G401.6 (cell line): Measurements from ENCODE around the gene TIGD1.
"Not testable (repeated sequence)": the region's sequence is repeated elsewhere in the genome, so short reads cannot be mapped to it uniquely, and the experiment has no call there.

Experiments used
- FAIRE-seq: peaks from 2 replicates; lab custom pipeline; 2012; peaks lifted over from hg19 to GRCh38; lab: Jason Lieb, UNC

Gene TIGD1

DNA sequence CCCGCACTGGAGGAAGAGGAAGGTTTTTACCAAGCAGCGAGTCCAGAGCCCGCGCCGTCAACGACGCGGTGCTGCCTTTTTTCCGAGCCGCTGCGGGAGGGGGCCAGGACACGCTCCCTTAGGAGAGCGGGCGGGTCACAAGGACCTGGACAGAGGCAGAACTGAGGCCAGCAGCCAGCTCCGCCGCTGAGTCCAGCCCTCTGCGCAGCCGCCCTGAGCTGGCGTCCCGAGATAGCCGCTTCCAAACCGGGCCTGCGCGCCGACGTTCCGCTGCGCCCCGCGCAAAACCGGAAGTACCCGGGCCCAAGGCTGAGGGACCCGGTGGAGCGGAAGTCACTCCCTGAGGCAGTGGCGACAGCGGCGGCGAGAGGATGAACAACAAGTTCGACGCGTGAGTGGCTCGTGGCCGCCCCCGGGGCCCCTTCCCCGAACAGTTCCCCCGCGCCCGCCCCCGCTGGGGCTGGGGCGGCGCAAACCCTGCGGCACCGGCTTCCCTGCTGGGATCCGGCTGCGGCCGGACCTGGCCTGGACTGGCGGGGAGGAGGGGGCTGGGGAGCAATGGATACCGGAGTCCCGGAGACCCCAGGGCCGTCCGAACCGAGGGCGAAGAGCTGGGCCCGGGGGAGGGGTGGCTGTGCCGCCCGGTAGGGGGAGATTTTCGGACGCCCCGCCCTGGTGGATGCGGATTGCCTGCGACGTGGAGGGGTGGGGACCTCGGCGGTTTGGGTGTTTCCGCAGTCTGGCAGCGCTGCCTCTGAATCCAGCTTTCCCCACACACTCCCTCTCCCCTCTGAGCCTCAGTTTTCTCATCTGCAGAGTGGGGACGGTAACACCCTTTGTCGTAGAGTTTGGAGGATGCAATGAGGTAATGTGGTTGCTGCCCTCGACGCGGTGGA is at the start of gene TIGD1, which contains the start of gene EIF4E2:
TSS of gene TIGD1 (minus strand) at position 204 of the 896 bp plus-strand sequence. CDS start 675 bp downstream, outside the sequence.
TSS of gene EIF4E2 (plus strand) at position 336 of the 896 bp plus-strand sequence. CDS start at position 372, 36 bp downstream.
- FAIRE-seq, result no peak

DNA sequence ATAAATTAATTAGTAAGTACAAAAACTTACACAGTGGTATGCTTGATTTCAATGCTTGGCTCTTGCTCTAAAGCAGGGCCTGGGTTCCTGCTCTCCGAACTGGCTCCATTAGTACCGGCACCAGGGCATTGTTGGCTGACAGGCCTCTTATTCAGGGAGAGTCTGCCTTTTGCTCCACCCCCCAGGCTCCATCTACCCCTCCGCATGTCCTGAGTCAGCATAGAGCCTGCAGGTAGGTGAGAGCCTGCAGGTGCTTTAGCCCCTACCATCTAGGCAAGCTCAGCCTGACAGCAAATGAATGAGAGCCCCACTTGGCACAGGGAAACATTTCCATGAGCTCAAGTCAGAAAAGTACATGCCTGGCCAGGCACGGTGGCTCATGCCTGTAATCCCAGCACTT is 47.9 kb upstream of the TIGD1 start:
- no peak for FAIRE-seq

DNA sequence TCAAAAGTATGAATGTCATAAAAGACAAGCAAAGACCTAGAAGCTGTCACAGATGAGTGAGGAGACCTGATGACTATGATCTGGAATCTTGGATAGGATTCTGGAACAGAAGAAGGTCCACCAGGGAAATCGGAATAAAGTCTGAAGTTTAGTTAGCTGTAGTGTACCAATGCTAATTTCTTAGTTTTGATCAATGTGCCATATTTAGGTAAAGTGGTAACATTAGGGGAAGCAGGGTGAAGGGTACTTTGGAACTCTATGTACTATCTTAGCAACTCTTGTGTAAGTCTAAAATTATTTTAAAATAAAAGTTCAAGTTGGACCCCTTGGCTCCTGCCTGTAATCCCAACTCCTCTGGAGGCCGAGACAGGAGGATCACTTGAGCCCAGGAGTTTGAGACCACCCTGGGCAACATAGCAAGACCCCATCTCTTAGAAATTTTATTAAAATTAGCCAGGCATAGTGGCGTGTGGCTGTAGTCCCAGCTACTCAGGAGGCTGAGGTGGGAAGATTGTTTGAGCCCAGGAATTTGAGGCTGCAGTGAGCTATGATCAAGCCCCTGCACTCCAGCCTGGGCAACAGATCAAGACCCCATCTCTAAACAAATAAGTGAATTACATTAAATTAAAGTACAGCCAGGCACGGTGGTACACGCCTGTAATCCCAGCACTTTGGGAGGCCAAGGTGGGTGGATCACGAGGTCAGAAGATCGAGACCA is 47.2 kb upstream of the TIGD1 start:
- no peak for FAIRE-seq

DNA sequence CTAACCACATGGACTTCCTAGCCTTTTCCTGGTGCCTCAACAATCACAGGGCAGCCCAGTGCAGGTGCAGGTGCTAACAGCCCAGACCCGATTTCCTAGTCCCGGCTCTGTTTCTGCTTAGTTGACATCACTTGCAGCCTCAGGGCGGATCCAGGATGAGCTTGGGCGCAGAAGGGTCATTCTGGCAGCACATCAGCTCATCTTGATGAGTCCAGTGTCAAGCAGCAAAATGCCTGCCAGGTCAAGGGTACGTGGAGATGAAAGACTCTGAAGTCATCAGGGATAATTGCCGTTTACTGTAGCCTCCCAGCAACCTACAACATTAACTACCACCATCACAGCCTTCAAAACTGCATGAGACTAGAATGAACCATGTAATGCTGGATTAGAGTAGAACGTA is 43.6 kb upstream of the TIGD1 start:
- FAIRE-seq, result no peak

DNA sequence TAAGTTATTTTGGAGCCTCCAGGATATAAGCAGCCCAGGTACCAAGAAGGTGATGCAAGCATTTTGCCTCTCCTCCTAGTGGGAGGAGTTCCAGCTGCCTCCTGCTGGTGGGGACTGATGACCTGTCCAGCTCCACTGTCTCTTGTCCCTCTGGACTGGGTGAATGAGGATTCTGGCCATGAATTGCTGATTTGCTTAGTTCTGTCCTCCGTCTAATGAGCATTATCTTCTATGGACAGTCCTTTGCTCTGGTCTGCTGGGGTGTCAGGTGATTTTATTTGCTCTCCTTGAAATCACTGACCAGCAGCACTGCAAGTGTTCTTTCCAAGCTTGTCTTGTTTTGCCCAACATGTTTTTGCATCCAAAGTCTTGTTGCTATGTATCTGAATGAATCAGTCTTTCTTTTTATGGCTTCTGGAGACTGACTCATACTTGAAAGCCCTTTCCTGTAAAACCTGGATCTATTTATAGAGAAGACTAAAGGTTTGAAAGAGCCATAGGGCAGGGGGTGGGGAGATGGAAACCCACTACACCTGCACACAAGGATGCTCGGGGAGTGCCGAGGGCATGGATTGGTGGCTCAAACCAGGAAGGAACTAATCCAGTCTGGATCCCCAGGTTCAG is 42.5 kb upstream of the TIGD1 start:
- no peak for FAIRE-seq

DNA sequence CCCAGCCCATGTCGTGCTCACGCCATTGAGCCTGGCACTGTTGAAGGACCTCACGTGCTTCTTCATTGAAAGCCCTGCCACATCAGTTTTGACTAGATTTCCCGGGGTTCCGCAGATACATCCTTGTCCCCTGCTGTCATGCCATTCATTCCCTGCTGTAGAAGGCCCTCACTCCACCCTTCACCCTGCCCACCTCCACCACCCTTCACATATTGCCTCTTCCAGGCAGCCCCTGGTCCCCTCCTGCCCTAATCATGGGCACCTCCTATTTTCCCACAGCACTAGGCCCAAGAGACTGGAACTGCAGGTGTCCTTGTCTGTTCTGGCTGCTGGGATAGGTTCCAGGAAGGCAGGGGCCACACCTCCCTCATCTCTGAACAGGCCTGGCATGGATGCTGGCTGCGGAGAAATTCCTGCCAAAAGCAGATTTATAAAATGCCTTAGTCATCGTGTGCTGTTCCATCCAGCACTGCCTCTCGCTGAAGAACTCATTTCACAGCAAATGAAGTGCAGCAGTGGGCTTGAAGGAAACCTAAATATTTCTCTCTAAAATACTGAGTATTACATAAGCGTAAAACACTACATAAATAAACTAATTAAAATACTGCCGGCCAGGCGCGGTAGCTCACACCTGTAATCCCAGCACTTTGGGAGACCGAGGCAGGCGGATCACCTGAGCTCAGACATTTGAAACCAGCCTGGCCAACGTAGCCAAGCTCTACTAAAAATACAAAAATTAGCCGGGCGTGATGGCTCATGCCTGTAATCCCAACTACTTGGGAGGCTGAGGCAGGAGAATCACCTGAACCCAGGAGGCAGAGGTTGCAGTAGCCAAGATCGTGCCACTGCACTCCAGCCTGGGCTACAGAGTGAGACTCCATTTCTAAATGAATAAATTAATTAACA is 38.6 kb upstream of the TIGD1 start:
- no peak for FAIRE-seq

DNA sequence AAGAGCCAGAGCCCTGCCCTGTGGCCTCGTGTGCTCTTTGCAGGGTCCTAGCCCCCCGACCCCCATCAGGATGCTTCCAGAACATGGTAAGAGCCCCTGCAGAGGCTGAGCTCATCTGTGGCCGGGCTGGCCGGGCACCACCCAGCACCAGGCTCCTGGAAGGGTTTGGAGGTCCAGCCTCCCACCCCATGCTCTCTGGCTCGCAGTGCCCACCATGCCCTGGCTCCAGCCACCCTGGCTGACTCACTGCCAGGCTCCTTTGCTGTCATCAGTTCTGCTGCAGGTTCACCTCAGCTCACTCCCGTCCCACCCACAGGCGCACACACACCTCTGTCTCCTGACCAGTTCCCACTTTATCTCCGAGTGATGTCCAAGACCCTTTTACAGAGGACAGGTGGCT is 37.7 kb upstream of the TIGD1 start:
- FAIRE-seq, result no peak

DNA sequence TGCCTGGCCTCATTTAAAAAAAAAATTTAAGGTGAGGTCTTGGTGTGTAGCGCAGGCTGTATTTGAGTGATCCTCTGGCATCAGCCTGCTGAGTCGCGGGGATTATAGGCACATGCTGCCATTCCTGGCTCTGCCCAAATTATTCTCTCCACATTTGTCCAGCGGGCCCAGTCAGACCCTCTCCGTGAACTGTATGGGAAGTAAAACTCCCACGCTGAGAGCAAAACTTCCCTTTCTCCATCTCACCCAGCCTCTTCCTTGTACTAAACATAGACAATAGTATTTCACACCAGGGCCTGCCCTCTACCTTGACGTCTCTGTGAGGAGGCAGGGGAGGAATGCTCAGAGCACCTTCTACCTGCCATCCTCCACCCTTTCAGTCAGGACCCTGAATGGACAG is 37.2 kb upstream of the TIGD1 start:
- no peak for FAIRE-seq

DNA sequence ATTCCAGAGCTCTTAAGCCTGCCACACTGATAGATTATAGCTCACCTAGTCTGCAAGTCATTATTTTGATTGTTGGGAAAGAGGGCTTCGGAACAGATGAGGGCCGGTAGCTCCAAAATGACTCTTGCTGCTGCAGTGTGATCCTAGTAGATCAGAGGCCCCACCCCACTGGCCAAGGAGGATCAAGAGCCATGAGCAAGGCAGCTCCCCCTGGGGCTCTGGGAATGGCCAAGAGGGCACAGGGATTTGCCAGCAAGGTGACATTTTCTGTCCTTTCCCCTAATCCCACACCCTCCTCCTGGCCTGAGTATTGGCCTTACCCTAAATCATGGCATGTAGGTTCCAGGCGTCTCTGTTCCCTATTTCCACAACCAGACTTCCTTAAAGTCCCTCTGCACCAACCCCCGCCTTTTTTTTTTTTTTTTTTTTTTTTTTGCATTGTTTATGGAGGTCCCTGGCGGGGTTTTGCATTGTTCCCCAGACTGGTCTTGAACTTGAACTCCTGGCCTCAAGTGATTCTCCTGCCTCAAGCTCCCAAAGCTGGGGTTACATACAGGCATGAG is 36.7 kb upstream of the TIGD1 start:
- no peak for FAIRE-seq

DNA sequence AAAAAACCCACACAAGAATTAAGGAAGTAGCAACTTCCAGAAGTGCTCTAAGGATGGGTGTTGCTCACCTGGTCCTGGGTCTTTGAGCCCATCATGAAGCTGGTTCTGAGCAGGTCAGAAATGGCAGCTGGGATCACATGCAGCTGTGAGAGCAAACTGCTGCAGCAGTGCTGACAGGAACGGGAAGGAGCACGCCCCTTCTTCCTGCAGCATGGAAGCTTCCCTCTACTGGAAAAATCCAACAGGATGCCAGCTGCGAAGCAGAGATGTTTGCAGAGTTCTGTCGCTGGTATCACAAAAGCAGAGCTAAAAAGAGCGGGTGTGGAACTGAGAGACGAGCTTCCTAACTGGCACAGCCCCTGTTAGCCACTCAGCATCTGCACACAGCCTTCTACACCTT is 33.9 kb upstream of the TIGD1 start:
- FAIRE-seq, result no peak

DNA sequence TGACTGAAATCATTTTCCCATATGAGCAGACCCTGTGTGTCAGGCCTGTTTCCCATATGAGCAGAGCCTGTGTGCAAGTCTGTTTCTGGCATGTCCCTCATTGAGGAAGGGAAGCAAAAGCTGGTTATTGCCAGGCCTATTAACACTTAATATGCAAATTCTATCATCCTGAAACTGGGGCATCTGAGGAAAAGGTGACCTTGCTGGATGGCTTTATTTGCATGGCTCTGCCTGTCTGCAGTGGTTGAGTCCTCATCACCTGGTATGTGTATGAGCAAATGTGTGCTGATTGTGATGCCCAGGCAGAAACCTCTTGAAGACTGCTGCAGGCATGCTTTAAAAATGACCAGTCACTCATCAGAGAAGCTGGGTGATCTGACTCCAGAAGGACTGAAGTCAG is 31.4 kb upstream of the TIGD1 start:
- no peak for FAIRE-seq

DNA sequence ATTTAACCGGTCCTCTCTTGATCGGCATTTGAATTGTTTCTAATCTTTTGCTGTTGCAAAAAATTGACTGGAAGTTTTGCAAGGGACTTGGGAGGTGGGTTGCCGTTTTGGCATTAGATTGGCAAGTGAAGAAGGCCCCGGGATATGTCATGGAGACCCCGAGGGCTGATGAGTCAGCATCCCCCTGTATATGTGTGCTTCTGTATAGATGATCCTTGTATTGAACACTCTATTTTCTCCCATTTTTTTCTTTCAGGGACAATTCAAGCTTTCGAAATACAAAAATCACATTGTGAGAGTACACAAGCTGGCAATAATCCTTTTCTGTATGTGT is 30.3 kb upstream of the TIGD1 start:
- no peak for FAIRE-seq

DNA sequence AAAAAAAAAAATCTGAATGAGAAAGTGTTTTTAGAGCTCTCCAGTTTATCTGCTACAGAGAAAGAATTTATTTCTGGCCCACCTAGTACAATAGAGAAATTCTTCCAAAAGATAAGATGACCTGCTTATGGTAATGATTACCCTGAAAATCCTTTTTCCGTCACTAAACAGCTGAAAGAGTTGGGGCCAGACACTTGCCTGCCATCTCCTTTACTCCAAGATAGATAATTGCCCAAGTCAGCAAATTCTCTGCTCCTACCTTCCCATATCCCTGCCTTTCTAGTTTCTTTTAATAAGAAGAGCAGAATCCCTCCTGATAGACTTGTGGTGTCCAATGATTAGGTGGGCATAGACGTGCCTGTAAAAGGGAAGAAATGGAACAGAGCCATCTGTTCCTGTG is 28.3 kb upstream of the TIGD1 start:
- no peak for FAIRE-seq

DNA sequence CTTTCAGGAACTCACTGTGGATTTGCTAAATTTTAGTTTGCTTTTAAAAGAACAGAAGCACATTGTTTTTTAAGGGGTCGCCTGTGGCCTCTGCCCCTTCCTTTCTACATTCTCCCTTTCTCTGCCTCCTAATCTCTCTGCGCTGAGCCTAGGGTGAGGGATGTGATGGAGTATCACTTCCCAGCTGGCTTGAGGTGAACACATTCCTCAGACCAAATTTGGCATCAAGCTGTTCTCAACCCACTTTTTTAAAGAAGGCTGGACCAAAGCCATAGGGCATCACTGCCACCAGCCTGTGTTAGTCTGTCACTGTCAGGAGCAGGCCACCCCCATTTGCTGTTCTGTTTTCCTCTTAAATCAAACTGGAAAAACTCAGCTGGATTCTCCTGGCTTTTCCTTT is 27.5 kb upstream of the TIGD1 start:
- no peak for FAIRE-seq

DNA sequence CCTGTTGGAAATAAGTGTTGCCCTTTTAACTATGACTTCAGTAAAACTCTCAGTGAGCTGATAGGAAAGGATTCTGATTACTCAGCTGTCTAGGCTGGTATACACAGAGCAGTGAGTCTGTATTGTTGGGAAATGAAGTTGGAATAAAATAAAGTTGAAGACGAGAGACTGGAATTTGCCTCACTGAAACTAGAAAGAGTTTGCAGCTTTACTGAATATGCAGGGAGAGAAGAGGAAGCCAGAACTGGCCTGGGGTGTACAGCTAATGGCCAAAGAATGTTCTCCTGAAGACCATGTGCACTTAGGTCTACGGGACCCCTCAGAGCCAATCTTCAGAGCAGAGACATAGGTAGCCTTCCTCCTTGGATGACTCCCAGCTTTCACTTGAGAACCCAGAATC is 26.6 kb upstream of the TIGD1 start:
- FAIRE-seq, result no peak

DNA sequence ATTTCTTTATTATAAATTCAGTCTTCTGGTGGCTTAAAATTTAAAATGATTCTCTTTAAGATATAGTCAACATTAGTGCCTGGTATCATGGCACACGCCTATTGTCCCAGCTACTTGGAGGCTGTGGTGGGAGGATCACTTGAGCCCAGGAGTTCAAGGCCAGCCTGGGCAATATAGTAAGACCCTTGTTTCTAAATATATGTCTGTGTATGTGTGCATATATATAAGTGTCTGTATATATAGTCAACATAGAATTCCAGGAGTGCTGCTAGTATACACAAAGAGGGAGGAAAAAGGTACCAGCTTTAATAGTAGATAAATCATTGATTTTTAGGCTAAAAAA is 25.0 kb upstream of the TIGD1 start:
- FAIRE-seq, result no peak

DNA sequence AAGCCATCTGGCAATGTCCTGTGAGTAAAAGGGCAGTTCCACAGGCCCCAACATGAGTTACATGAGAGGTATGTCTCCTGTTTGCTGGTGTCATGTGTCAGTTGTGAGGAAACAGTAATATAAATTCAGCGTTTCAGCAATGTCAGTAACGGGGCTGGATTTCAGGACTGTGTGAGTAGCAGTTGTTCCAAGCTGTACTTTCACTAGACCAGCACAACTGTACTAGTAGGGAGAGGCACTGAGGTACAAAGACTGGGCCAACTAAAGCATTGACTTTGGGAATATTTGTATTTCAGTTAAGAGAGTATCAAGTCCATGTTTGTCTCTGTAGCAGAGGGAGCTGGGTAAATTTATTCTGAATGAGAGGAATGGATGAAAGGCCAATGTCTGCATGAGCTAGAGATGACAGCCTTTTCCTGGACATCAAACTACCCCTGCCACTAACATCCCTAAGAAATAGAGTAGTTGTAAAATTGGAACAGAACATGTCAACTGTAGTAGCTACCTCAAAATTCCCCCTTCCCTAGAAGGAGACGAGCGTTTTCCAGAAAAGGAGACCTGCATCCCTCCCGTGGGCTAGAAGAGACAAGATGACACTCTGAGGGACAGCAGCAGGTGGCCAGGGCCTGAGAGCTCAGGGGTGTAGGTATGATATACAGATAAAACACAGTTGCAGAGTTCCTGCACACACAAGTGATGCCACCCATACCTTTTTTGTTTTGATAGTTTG is 24.5 kb upstream of the TIGD1 start:
- FAIRE-seq, result no peak

DNA sequence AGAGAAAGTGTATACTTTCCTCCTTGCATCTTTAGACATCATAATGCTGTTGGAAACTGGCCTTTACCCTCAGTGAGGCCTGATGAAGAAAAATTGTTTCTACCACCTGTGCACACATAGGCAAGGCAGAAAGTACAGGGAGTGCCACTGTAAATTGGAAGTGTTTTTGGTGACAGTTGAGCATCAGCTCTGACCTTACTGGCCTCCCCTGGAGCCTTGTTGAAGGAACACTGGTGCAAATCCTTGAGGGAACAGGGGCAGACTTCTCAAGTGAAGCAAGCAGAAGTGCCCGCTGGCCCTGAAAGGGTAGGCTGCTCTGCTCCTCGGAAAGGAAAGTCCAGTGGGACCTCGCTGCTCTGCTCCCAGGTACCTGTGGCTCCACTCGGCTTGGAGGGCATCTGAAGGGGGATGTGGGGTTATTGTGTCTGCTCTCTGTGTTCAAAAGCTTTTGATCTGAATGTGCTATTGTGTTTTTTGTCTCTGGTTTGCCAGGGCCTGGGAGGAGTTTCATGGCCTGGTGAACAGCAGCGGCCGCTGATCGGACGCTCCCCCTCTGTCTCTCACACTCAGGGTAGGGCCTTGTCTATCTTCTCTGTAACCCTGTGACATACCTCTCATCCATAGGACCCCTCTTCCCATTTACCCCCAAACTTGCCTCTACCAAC is 23.5 kb upstream of the TIGD1 start:
- no peak for FAIRE-seq

DNA sequence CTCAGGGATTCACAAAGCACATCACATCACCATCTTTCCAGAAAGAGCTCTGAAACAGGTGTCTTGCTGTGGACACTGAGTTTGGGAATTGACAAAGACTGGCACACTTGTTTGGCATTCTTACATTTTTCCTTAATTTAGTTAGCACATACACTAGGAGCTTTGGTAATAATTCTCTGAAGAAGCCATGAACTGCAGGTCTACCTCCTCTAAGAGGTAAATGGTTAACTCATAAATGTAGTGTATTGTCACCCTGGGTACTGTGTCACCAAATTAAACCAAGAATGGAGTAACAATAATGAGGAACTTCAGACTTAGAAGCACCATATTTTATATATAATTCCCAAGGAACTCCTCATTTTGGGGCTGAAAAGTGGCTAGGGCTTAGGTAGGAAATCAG is 22.7 kb upstream of the TIGD1 start:
- no peak for FAIRE-seq

DNA sequence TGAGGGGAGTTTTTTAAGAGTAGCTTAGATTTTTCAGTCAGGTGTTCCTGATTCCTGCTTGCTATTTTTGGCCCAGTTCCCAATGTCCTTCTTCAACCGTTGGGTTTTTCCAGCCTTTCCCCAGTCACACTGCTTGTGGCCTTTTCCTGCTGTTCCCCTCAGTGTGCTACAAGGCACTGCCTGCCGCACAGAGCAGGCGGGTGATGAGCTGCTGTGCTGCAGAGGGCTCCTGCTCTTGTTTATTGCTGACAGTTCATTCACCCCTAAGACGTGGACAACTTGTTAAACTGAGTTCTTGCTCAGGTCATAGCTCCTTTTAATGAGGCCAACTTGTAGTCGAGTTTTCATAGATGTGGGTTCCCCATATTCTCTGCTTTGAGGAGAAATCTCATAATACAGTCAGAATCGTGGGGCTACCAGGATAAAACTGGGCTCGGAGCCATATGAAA is 20.7 kb upstream of the TIGD1 start:
- no peak for FAIRE-seq

DNA sequence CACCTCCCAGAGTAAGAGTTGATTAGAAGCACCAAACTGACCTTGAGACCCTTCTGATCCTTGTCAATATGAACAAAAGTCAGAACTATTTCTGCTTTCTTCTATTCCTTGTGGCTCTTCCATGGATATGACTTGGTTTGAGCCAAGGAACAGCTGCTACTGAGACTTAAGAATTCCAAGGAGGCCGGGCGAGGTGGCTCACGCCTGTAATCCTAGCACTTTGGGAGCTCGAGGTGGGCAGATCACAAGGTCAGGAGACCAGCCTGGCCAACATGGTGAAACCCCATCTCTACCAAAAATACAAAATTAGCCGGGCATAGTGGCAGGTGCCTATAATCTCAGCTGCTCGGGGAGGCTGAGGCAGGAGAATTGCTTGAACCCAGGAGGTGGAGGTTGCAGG is 20.1 kb upstream of the TIGD1 start:
- FAIRE-seq, result not testable (repeated sequence)
